ACHN (cell line): Measurements from ENCODE around the gene ATP12A.
A peak's percentile ranks its signal among the peaks of the same experiment; 100 is the strongest.

ENCODE experiments used
- DNase-seq: peaks from one replicate; pipeline ENCODE4 v3.0.0-alpha.2; 2015
- in situ Hi-C: cut with HindIII; loops from 2 replicates; pipeline ENCODE4 v1.10.0; 2017; ENCODE audit warnings: low sequenced_read_pairs, low pct_ligation_motif_present, low pct_unique_long_range_greater_than_20kb

ATP12A gene

GRCh38 chr13:24683351-24683750, 3.1 kb downstream of the ATP12A start:
- DNase-seq: no peak
- in situ Hi-C loops: no loop called here

GRCh38 chr13:24683838-24684599, 3.8 kb downstream of the ATP12A start:
- peak; percentile 54 for DNase-seq
- in situ Hi-C loops: no loop called here

- in situ Hi-C loops: no loop called here
- no peak for DNase-seq
Measured at GRCh38 chr13:24684600-24684998, 4.4 kb downstream of the ATP12A start.

- no peak for DNase-seq
- in situ Hi-C loops: no loop called here
Measured at GRCh38 chr13:24685314-24685713, 5.1 kb downstream of the ATP12A start.

GRCh38 chr13:24687611-24688010, 7.4 kb downstream of the ATP12A start:
- in situ Hi-C loops: no loop called here
- DNase-seq: no peak

GRCh38 chr13:24688111-24688510, 7.9 kb downstream of the ATP12A start:
- in situ Hi-C loops: no loop called here
- no peak for DNase-seq

GRCh38 chr13:24688950-24689349, 8.7 kb downstream of the ATP12A start:
- in situ Hi-C loops: no loop called here
- DNase-seq: no peak

- in situ Hi-C loops: no loop called here
- no peak for DNase-seq
Measured at GRCh38 chr13:24691381-24691780, 11.2 kb downstream of the ATP12A start.

- in situ Hi-C loops: no loop called here
Measured at GRCh38 chr13:24692561-24692960, 12.4 kb downstream of the ATP12A start.

GRCh38 chr13:24693862-24694471, 13.8 kb downstream of the ATP12A start:
- DNase-seq: peak; percentile 19
- in situ Hi-C loops: no loop called here

More at GRCh38 chr13:24692561-24692960, 12.4 kb downstream of the ATP12A start:
- DNase-seq: no peak

- in situ Hi-C loops: no loop called here
- DNase-seq: no peak
Measured at GRCh38 chr13:24694907-24695306, 14.7 kb downstream of the ATP12A start.

GRCh38 chr13:24698686-24699085, 18.5 kb downstream of the ATP12A start:
- in situ Hi-C loops: no loop called here
- DNase-seq: no peak

- DNase-seq: no peak
Measured at GRCh38 chr13:24699541-24699940, 19.3 kb downstream of the ATP12A start.

GRCh38 chr13:24700539-24700938, 20.3 kb downstream of the ATP12A start:
- no peak for DNase-seq
- in situ Hi-C loops: no loop called here

More at GRCh38 chr13:24699541-24699940, 19.3 kb downstream of the ATP12A start:
- in situ Hi-C loops: no loop called here

GRCh38 chr13:24706886-24707585, 26.8 kb downstream of the ATP12A start:
- in situ Hi-C loops: no loop called here
- DNase-seq: no peak

GRCh38 chr13:24709186-24709913, 29.1 kb downstream of the ATP12A start:
- in situ Hi-C loops: no loop called here
- no peak for DNase-seq

GRCh38 chr13:24713022-24713421, 32.8 kb downstream of the ATP12A start:
- no peak for DNase-seq
- in situ Hi-C loops: no loop called here

GRCh38 chr13:24716011-24716410, 35.8 kb downstream of the ATP12A start:
- DNase-seq: no peak
- in situ Hi-C loops: no loop called here

- in situ Hi-C loops: no loop called here
- DNase-seq: no peak
Measured at GRCh38 chr13:24716446-24716845, 36.2 kb downstream of the ATP12A start.
